K562 (cell line): Measurements from ENCODE around the gene EXOC3. TPM values are rescaled to one million over a fixed set of nuclear protein-coding genes. Genes with fewer than 3 reads are reported as not detected.

Source experiments
- ATAC-seq: fragments of 200-7000 bp; cut with Tn5 transposase; 3 replicates; pipeline ENCODE4 v1.9.1; 2020; ENCODE audit warnings: moderate library complexity
- BruUV-seq: library from RNA; stranded (reverse); fragments of 400-500 nt; replicated peaks from 2 replicates; lab custom pipeline; 2021; lab: Mats Ljungman, UMichigan
- CTCF ChIA-PET: fragments of 300-600 bp; formaldehyde crosslinking; extraction: SDS; loops from one replicate; lab custom pipeline; 2021; ENCODE audit warnings: low intra/inter-chr PET ratio; lab: Yijun Ruan, JAX
- POLR2A ChIA-PET: fragments of 300-600, 350-650 bp; sonication (Branson Sonifier 250); formaldehyde crosslinking; extraction: SDS; loops from one replicate; lab custom pipeline; 2021; ENCODE audit warnings: antibody characterized with exemption, inconsistent platforms; lab: Yijun Ruan, JAX
- DNase-seq, 4 experiments: peaks; one replicate each; pipeline versions ENCODE4 v3.0.0 to v3.0.0-alpha.2; 2011 to 2018; ENCODE audit warnings: low spot score in 3 of 4, mixed read lengths in 3 of 4; ENCODE audit errors: extremely low read depth in 1 of 4
- FAIRE-seq: peaks from 2 replicates; lab custom pipeline; 2011; peaks lifted over from hg19 to GRCh38; lab: Jason Lieb, UNC
- H2AFZ ChIP-seq: 2 replicates; pipeline ENCODE4 v1.6.0; 2011; ENCODE audit warnings: low read depth, low read length, control low read depth, inconsistent platforms
- H3K27ac ChIP-seq: fragments of 200-600 bp; 3 replicates; pipeline ENCODE4 v1.8.0; 2011; ENCODE audit warnings: low read depth, mild to moderate bottlenecking, control low read depth, inconsistent platforms, low read length, moderate library complexity, mixed read lengths; ENCODE audit errors: extremely low read depth
- H3K27me3 ChIP-seq, 2 experiments: fragments of 300-600 bp in 1 of 2; 2 replicates in 1 of 2; 3 replicates in 1 of 2; pipeline versions ENCODE4 v1.6.0 to v1.8.0; 2011; ENCODE audit warnings: inconsistent platforms in 2 of 2, low read length in 2 of 2, mild to moderate bottlenecking in 1 of 2, mixed read lengths in 1 of 2, moderate library complexity in 1 of 2; ENCODE audit not compliant: control insufficient read depth in 2 of 2, insufficient read depth in 2 of 2
- H3K36me3 ChIP-seq: fragments of 300-600 bp; 3 replicates; pipeline ENCODE4 v1.8.0; 2011; ENCODE audit warnings: mild to moderate bottlenecking, low read length, inconsistent platforms; ENCODE audit not compliant: control insufficient read depth, insufficient read depth
- H3K4me1 ChIP-seq, 2 experiments: fragments of 200-600 bp in 1 of 2; replicated peaks in 1 of 2; 2 replicates in 1 of 2; 3 replicates in 1 of 2; pipeline versions ENCODE4 v1.5.1 to v1.8.0; 2011; ENCODE audit warnings: inconsistent platforms in 2 of 2, low read length in 2 of 2, mild to moderate bottlenecking in 1 of 2, mixed read lengths in 1 of 2, moderate library complexity in 1 of 2; ENCODE audit not compliant: control insufficient read depth in 2 of 2, insufficient read depth in 2 of 2
- H3K4me2 ChIP-seq: 2 replicates; pipeline ENCODE4 v1.6.1; 2011; ENCODE audit warnings: low read length, control low read depth, inconsistent platforms, mixed read lengths; ENCODE audit not compliant: insufficient read depth
- H3K4me3 ChIP-seq: fragments of 200-600 bp; sonication (generic), shearing (Covaris generic); 2 replicates; pipeline ENCODE4 v1.5.1; 2016; ENCODE audit warnings: control low read depth, inconsistent platforms
- H3K79me2 ChIP-seq: fragments of 200-600 bp; 3 replicates; pipeline ENCODE4 v1.8.0; 2011; ENCODE audit warnings: low read length, inconsistent platforms; ENCODE audit not compliant: control insufficient read depth, insufficient read depth
- H3K9ac ChIP-seq, 2 experiments: 2 replicates each; pipeline versions ENCODE4 v1.6.0 to v1.6.1; 2011; ENCODE audit warnings: low read depth in 2 of 2, low read length in 2 of 2, control low read depth in 1 of 2, inconsistent platforms in 1 of 2, mild to moderate bottlenecking in 1 of 2, mixed read lengths in 1 of 2; ENCODE audit not compliant: insufficient read depth in 1 of 2
- H3K9me1 ChIP-seq: one replicate; pipeline ENCODE4 v1.6.0; 2011; ENCODE audit warnings: inconsistent platforms, mild to moderate bottlenecking, low read length, moderate library complexity; ENCODE audit not compliant: control insufficient read depth, insufficient read depth
- H3K9me3 ChIP-seq: replicated peaks from 2 replicates; pipeline ENCODE4 v1.5.1; 2011; ENCODE audit warnings: low read depth, low read length, inconsistent platforms; ENCODE audit not compliant: control insufficient read depth, insufficient read depth
- H4K20me1 ChIP-seq: replicated peaks from 2 replicates; pipeline ENCODE4 v1.6.1; 2011; ENCODE audit warnings: low read length, inconsistent platforms, mixed read lengths; ENCODE audit not compliant: control insufficient read depth, insufficient read depth
- ATF7 ChIP-seq: fragments of 450-650 bp; IDR thresholded peaks from 2 replicates; pipeline ENCODE4 v1.7.1; 2014; ENCODE audit warnings: mild to moderate bottlenecking, moderate library complexity
- CSDE1 ChIP-seq, 2 experiments: fragments of 450-650 bp; IDR thresholded peaks; 2 replicates each; pipeline ENCODE4 v1.6.1; 2016; ENCODE audit warnings: mild to moderate bottlenecking in 1 of 2
- HMGXB4 ChIP-seq: sonication (generic); formaldehyde crosslinking; IDR thresholded peaks from 2 replicates; pipeline ENCODE4 v1.8.1; 2023; ENCODE audit warnings: mild to moderate bottlenecking, missing genetic modification reagents
- KDM2B ChIP-seq: fragments of 250-450 bp; sonication (Bioruptor Pico); IDR thresholded peaks from 2 replicates; pipeline ENCODE4 v1.8.0; 2021; ENCODE audit warnings: mild to moderate bottlenecking, moderate library complexity
- NFE2L1 ChIP-seq: fragments of 450-650 bp; IDR thresholded peaks from 2 replicates; pipeline ENCODE4 v1.6.1; 2016; ENCODE audit warnings: missing genetic modification characterization, low read depth, mild to moderate bottlenecking, missing compliant biosample characterization, moderate library complexity, borderline replicate concordance
- POLR3G ChIP-seq: IDR thresholded peaks from 2 replicates; pipeline ENCODE4 v1.6.1; 2011; ENCODE audit not compliant: insufficient read length, insufficient replicate concordance; ENCODE audit errors: extremely low read depth
- WGBS: fragments of 100-300 bp; shearing (Covaris generic); methylation state at CpG from one replicate; pipeline ENCODE4 v1.1.6; 2016; ENCODE audit warnings: low coverage, mixed read lengths; ENCODE audit not compliant: insufficient coverage; ENCODE audit errors: missing lambda C conversion rate; 5-methylcytosine and 5-hydroxymethylcytosine counted together
- in situ Hi-C: fragments of 300-500 bp; cut with MboI; formaldehyde crosslinking; loops from 4 replicates; pipeline ENCODE4 v1.15.0; 2018; ENCODE audit warnings: inconsistent platforms, mixed read lengths
- intact Hi-C: fragments of 100-400 bp; cut with micrococcal nuclease; formaldehyde crosslinking; loops from 2 replicates; pipeline ENCODE4 v1.14.2; 2022
- polyA plus RNA-seq, 8 experiments: library from polyadenylated mRNA; depleted of rRNA in 4 of 8; stranded (reverse) in 5 of 8; unstranded in 3 of 8; fragments of >200 nt; fragmentation: Nextera tagmentation in 2 of 8; fragmentation: Illumina TruSeq in 1 of 8; extraction: Ambion mirVana in 2 of 8; extraction: Trizol in 1 of 8; gene quantifications; 2 replicates each; pipeline versions ENCODE4 v1.2.1 to v1.2.3, GENCODE V29; 2011 to 2014; ENCODE audit warnings: inconsistent platforms in 1 of 8, missing spikeins in 1 of 8
- total RNA-seq, 7 experiments: library from RNA; depleted of rRNA in 6 of 7; stranded (reverse); fragments of >200 nt in 6 of 7; fragmentation: Illumina TruSeq in 2 of 7; extraction: Trizol in 2 of 7; gene quantifications; 2 replicates each; pipeline versions ENCODE4 v1.2.1 to v1.2.3, GENCODE V29; 2011 to 2021; ENCODE audit warnings: low replicate concordance in 1 of 7

The EXOC3 gene
- total and polyA plus RNA-seq, 9 of the 15 experiments (the other 6 are each of a cell fraction or from before 2014, with no cell fraction given) = 1.4 to 41.9 (median 22.4) TPM

GRCh38 chr5:449151-449550, 6.2 kb downstream of the EXOC3 start:
- Histone ChIP-seq H2AFZ (no peak overlapping the region), H3K9me3 (peaks cover 8% of the 10 kb centered on the region), H3K4me2 (no peak overlapping the region), H3K79me2 (peaks cover 11% of the 10 kb centered on the region), H3K4me1 (peaks cover 2 to 10% of the 10 kb centered on the region in 2 experiments; a peak in 2 of 5 replicates), H4K20me1 (no peaks in the 10 kb centered on the region), H3K4me3 (no peak overlapping the region), H3K9me1 (peaks cover 8% of the 10 kb centered on the region), H3K9ac (no peak overlapping the region), H3K27me3 (no peaks in the 10 kb centered on the region), H3K27ac (no peak overlapping the region), H3K36me3 (peaks cover 80% of the 10 kb centered on the region)
- CTCF ChIA-PET = no interaction called here
- DNase-seq = no peak
- in situ Hi-C loops (no loop called here), intact Hi-C loops (no loop called here)
- 97% methylated on average over 5 of the region's 5 CpGs for WGBS
- BruUV-seq = no TSS peak
- POLR2A ChIA-PET = no interaction called here
- TF ChIP-seq CSDE1 (IDR thresholded peaks at IDR 0.05) (no peak), ATF7 (no peak), KDM2B (CRISPR knock-in tag) (no peak), HMGXB4 (CRISPR knock-in tag) (no peak), NFE2L1 (no peak), POLR3G (no peak)
- FAIRE-seq = no peak
- no peak for ATAC-seq
